Osteocyte (in vitro differentiated cells): ENCODE data around the gene CSNK1G1. TPM values are rescaled to one million over a fixed set of nuclear protein-coding genes. Genes with fewer than 3 reads are reported as not detected.

Experiments
- DNase-seq: peaks from one replicate; pipeline ENCODE4 v3.0.0; 2021; ENCODE audit warnings: mixed read lengths; ENCODE audit not compliant: unreplicated experiment; ENCODE audit errors: extremely low spot score
- H3K27ac Mint-ChIP-seq: one replicate; pipeline ENCODE4 v1.8.0; 2021; ENCODE audit warnings: mild to moderate bottlenecking, mixed read lengths; ENCODE audit not compliant: unreplicated experiment
- H3K27me3 Mint-ChIP-seq: one replicate; pipeline ENCODE4 v1.8.0; 2021; ENCODE audit warnings: mixed read lengths; ENCODE audit not compliant: unreplicated experiment
- H3K36me3 Mint-ChIP-seq: one replicate; pipeline ENCODE4 v1.8.0; 2021; ENCODE audit warnings: mixed read lengths; ENCODE audit not compliant: unreplicated experiment
- H3K4me1 Mint-ChIP-seq: one replicate; pipeline ENCODE4 v1.8.0; 2021; ENCODE audit warnings: mixed read lengths; ENCODE audit not compliant: unreplicated experiment
- H3K4me3 Mint-ChIP-seq: one replicate; pipeline ENCODE4 v1.8.0; 2021; ENCODE audit warnings: mild to moderate bottlenecking, moderate library complexity, mixed read lengths; ENCODE audit not compliant: unreplicated experiment
- H3K9me3 Mint-ChIP-seq: one replicate; pipeline ENCODE4 v1.8.0; 2021; ENCODE audit warnings: mixed read lengths; ENCODE audit not compliant: unreplicated experiment
- CTCF ChIP-seq: fragments of 200-600 bp; sonication (generic); IDR thresholded peaks from 2 replicates; pipeline ENCODE4 v1.5.0; 2021; ENCODE audit warnings: antibody characterized with exemption, mild to moderate bottlenecking, moderate library complexity
- total RNA-seq: library from RNA; stranded (reverse); gene quantifications from 2 replicates; pipeline ENCODE4 v1.2.1, GENCODE V29; 2021

The CSNK1G1 gene
- total RNA-seq, 1 donor from 2014 or later: 22.2 TPM

DNA sequence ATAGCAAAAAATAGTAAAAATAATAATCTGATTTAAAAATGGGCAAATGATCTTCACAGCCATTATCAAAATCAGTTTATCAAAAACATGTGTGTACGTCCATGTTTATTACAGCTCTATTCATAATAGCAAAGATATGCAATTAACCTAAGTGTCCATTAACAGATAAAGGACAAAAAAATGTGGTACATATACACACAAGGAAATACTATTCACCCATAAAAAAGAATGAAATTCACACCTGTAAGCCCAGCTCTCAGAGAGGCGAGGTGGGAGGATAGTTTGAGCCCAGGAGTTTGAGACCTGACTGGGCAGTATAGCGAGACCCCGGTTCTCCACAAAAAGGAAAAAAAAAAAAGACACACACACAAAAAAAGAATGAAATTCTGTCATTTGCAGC is 110.6 kb downstream of the CSNK1G1 start:
- Mint-ChIP-seq H3K36me3 (peaks cover 5% of the 10 kb centered on the region), H3K4me1 (peaks cover 36% of the 10 kb centered on the region)

GRCh38 chr15:64237677-64238076 is 118.3 kb downstream of the CSNK1G1 start:
- Mint-ChIP-seq H3K4me1 (peaks cover 7% of the 10 kb centered on the region), H3K36me3 (peaks cover 5% of the 10 kb centered on the region), H3K27ac (no peak overlapping the region), H3K4me3 (no peak overlapping the region), H3K9me3 (peaks cover 3% of the 10 kb centered on the region), H3K27me3 (no peaks in the 10 kb centered on the region)
- TF ChIP-seq CTCF: no peak
- DNase-seq: no peak

More for the DNA sequence above, 110.6 kb downstream of the CSNK1G1 start:
- Mint-ChIP-seq H3K27me3 (no peaks in the 10 kb centered on the region), H3K27ac (no peak overlapping the region), H3K9me3 (peaks cover 3% of the 10 kb centered on the region), H3K4me3 (no peak overlapping the region)
- DNase-seq: no peak
- TF ChIP-seq CTCF: no peak

GRCh38 chr15:64236156-64236894 is 119.6 kb downstream of the CSNK1G1 start:
- no peaks in the 10 kb centered on the region for H3K36me3 Mint-ChIP-seq
- H3K4me3 Mint-ChIP-seq: no peak overlapping the region
- peaks cover 15% of the 10 kb centered on the region for H3K4me1 Mint-ChIP-seq
- no peaks in the 10 kb centered on the region for H3K9me3 Mint-ChIP-seq
- no peak for TF ChIP-seq CTCF
- no peak for DNase-seq
- H3K27ac Mint-ChIP-seq: no peak overlapping the region
- no peaks in the 10 kb centered on the region for H3K27me3 Mint-ChIP-seq

DNA sequence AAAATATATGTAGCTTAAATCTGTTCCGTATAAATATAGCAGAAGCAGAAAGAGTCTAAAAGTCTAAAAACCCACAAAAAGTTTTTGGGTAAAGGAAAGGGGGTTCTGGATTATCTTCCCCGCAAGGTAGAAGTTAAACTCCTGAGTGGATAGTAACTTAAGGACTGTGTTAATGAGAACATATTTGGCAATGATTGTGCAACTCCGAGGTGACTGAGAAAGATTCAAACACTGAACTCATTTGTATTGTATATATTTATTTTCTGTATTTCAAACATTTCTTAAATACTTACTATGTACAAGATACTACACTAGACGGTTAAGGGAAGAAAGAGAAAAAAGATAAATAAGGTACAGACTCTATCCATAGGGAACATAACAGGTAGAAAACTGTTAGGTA is 120.4 kb downstream of the CSNK1G1 start:
- no peak for DNase-seq
- H3K4me3 Mint-ChIP-seq: no peak overlapping the region
- H3K27ac Mint-ChIP-seq: no peak overlapping the region
- H3K36me3 Mint-ChIP-seq: no peaks in the 10 kb centered on the region
- no peak for TF ChIP-seq CTCF
- peaks cover 15% of the 10 kb centered on the region for H3K4me1 Mint-ChIP-seq
- no peaks in the 10 kb centered on the region for H3K27me3 Mint-ChIP-seq
- H3K9me3 Mint-ChIP-seq: no peaks in the 10 kb centered on the region

DNA sequence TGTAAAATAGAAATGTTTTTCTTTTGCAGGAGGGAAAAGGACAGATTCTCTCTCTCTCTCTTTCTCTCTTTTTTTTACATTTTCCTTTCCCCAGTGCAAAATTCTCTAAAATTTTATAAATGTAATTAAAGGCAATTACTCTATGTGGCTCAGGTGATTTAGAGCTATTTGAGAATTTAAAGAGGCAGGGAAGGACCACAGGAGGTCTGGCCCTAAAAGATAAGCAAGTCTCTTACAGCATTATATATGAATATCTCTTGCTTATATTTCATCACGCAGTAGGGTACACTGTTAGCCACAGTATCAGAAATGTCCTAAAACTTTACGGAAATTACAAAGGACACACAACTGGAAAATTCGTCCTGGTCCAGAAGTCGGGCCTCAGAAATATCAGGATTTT is 122.7 kb downstream of the CSNK1G1 start:
- no peak overlapping the region for H3K27ac Mint-ChIP-seq
- no peaks in the 10 kb centered on the region for H3K27me3 Mint-ChIP-seq
- TF ChIP-seq CTCF: no peak
- DNase-seq: no peak
- H3K36me3 Mint-ChIP-seq: no peaks in the 10 kb centered on the region
- H3K4me1 Mint-ChIP-seq: peaks cover 11% of the 10 kb centered on the region
- H3K9me3 Mint-ChIP-seq: no peaks in the 10 kb centered on the region
- no peak overlapping the region for H3K4me3 Mint-ChIP-seq
